Erythroblast (primary cell): ENCODE measurements around the gene ZNF593OS.

Source experiments
- GATA1 ChIP-seq: IDR thresholded peaks from 2 replicates; pipeline ENCODE4 v1.6.1; 2011; ENCODE audit warnings: low read depth, mild to moderate bottlenecking, control low read depth, low read length, moderate library complexity
- POLR2A ChIP-seq: IDR thresholded peaks from 2 replicates; pipeline ENCODE4 v1.6.1; 2011; ENCODE audit warnings: mild to moderate bottlenecking, low read length

- no peak for TF ChIP-seq POLR2A
- no peak for TF ChIP-seq GATA1
Measured at GRCh38 chr1:26119892-26120608, 51.6 kb downstream of the ZNF593OS start.
